Endothelial cell of umbilical vein (primary cell): ENCODE results near the gene STOML1.

Source experiments
- EZH2 ChIP-seq: IDR thresholded peaks from 2 replicates; pipeline ENCODE4 v1.6.1; 2012; ENCODE audit warnings: borderline replicate concordance, low read depth, mild to moderate bottlenecking, moderate library complexity, low read length, inconsistent platforms; ENCODE audit not compliant: severe bottlenecking
- FOS ChIP-seq: IDR thresholded peaks from 2 replicates; pipeline ENCODE4 v1.6.1; 2011; ENCODE audit warnings: mild to moderate bottlenecking, low read length, moderate library complexity, borderline replicate concordance; ENCODE audit not compliant: insufficient read depth
- JUN ChIP-seq: IDR thresholded peaks from 2 replicates; pipeline ENCODE4 v1.6.1; 2011; ENCODE audit warnings: borderline replicate concordance, low read depth; ENCODE audit not compliant: insufficient read length, insufficient read depth
- MYC ChIP-seq: IDR thresholded peaks from one replicate; pipeline ENCODE4 v1.6.1; 2011; ENCODE audit warnings: mild to moderate bottlenecking, low read depth, low read length
- POLR2A ChIP-seq: IDR thresholded peaks from 2 replicates; pipeline ENCODE4 v1.6.1; 2012; ENCODE audit warnings: low read depth, mild to moderate bottlenecking, control low read depth, low read length
- POLR2AphosphoS5 ChIP-seq: IDR thresholded peaks from 2 replicates; pipeline ENCODE4 v1.6.1; 2012; ENCODE audit warnings: low read depth, mild to moderate bottlenecking, control low read depth, low read length, moderate library complexity; ENCODE audit not compliant: insufficient read depth
- TF ChIP-seq, protein P1 (sequence below), 2 donors: IDR thresholded peaks; 1 replicate in 1 of 2; 2 replicates in 1 of 2; pipeline ENCODE4 v1.5.1; 2011; ENCODE audit warnings: low read length in 2 of 2, mild to moderate bottlenecking in 2 of 2, moderate library complexity in 2 of 2, control low read depth in 1 of 2, inconsistent platforms in 1 of 2, low read depth in 1 of 2; ENCODE audit not compliant: insufficient read depth in 1 of 2; ENCODE audit errors: extremely low read depth in 1 of 2
- TF ChIP-seq, protein P2 (sequence below): IDR thresholded peaks from 2 replicates; pipeline ENCODE4 v1.6.1; 2011; ENCODE audit not compliant: insufficient read depth, insufficient read length

DNA sequence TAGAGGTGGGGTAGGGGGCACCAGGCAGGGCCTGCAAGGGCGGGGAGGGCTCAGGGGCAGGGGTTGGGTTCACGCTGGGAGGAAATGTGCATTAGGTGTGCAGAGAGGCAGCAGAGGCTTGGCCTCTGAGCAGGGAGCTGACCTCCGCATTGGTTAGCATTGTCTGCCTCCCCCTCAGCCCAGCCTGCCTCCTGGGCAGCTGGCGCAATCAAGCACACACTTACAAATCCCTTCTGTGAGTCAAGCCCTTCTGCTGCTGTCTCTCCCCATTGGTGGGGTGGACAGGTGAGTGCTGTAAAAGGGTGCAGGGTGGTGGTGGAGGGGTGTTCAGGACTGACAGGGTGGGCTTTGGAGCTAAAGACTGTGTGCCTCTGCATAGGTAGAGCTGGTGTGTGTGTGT lies 56.5 kb downstream of the STOML1 start:
- TF ChIP-seq EZH2 (no peak), POLR2AphosphoS5 (no peak), POLR2A (no peak), FOS (no peak), JUN (no peak), MYC (no peak)
- TF ChIP-seq, protein P1, sequence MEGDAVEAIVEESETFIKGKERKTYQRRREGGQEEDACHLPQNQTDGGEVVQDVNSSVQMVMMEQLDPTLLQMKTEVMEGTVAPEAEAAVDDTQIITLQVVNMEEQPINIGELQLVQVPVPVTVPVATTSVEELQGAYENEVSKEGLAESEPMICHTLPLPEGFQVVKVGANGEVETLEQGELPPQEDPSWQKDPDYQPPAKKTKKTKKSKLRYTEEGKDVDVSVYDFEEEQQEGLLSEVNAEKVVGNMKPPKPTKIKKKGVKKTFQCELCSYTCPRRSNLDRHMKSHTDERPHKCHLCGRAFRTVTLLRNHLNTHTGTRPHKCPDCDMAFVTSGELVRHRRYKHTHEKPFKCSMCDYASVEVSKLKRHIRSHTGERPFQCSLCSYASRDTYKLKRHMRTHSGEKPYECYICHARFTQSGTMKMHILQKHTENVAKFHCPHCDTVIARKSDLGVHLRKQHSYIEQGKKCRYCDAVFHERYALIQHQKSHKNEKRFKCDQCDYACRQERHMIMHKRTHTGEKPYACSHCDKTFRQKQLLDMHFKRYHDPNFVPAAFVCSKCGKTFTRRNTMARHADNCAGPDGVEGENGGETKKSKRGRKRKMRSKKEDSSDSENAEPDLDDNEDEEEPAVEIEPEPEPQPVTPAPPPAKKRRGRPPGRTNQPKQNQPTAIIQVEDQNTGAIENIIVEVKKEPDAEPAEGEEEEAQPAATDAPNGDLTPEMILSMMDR (IDR thresholded peaks at IDR 0.05; ENCODE audit: extremely low read depth in 1 of 2, insufficient read depth in 1 of 2, low read depth in 1 of 2, low read length in 2 of 2) = no peak
- TF ChIP-seq, protein P2, sequence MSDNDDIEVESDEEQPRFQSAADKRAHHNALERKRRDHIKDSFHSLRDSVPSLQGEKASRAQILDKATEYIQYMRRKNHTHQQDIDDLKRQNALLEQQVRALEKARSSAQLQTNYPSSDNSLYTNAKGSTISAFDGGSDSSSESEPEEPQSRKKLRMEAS = no peak
